T follicular helper cell (primary cell): ENCODE data around the gene METTL13.

Source experiments
- DNase-seq: peaks from one replicate; pipeline ENCODE4 v3.0.0-alpha.2; 2020; ENCODE audit warnings: low read depth
- total RNA-seq, 2 experiments: gene quantifications; one replicate each; lab custom pipeline; 2026; lab: John Stamatoyannopoulos, UW

The METTL13 gene, protein sequence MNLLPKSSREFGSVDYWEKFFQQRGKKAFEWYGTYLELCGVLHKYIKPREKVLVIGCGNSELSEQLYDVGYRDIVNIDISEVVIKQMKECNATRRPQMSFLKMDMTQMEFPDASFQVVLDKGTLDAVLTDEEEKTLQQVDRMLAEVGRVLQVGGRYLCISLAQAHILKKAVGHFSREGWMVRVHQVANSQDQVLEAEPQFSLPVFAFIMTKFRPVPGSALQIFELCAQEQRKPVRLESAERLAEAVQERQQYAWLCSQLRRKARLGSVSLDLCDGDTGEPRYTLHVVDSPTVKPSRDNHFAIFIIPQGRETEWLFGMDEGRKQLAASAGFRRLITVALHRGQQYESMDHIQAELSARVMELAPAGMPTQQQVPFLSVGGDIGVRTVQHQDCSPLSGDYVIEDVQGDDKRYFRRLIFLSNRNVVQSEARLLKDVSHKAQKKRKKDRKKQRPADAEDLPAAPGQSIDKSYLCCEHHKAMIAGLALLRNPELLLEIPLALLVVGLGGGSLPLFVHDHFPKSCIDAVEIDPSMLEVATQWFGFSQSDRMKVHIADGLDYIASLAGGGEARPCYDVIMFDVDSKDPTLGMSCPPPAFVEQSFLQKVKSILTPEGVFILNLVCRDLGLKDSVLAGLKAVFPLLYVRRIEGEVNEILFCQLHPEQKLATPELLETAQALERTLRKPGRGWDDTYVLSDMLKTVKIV
- 54.1 to 86.1 reads per million in 2 experiments for total RNA-seq

DNA sequence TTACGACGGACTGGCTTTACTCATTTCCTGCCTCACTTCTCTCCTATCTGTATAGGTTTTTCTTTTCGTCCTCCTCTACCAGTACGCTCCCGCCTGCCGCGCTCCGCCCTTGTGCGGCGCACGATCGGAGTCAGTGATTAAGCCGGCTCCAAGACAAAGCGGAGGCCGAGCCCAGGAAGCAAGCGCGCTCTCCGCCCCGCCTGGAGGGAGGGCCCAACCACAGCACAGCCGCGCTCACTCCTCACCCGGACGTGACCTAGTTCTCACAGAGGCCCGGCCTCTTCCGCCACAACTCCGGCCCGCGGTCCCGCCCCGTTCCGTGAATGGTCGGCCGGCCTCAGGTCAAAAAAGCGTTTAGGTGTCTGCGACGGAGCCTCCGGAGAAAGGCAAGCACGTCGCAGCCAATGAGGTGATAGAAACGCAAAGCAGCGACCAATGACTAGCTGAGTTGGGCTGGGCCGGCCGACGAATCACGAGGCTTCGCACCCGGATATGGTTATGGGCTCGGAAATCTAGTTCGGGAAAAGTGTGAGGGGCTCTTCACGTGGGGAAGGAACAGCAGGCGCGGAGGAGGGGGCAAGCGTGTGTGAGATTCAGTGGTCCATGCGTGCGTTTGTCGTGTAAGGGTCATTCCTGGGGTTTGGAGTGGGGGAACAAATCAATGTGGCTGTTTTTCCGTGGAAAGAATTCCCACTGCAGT, at the start of gene METTL13:
TSS of gene METTL13 (plus strand) at position 485 of the 700 bp plus-strand sequence. CDS start 308 bp downstream, outside the sequence.
- DNase-seq: peak; percentile 98

DNA sequence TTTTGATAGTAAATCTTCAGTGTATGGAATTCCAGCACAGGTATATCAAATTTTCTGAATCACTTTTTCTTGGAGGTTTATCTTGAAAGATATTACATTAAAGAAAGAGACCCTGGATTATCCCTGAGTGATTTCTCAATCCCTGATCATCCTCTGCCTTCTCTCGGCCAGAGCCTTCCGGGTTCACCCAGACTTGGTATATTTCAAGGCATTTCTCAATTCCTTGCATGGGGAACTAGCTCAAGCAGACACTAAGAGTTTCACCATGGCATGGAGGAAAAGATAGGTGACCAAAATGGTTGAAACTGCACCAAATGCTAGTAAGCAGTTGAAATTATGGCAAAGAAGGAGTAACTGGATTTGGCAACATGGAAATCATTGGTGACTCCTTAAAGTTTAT, 45.3 kb upstream of the METTL13 start:
- no peak for DNase-seq

DNA sequence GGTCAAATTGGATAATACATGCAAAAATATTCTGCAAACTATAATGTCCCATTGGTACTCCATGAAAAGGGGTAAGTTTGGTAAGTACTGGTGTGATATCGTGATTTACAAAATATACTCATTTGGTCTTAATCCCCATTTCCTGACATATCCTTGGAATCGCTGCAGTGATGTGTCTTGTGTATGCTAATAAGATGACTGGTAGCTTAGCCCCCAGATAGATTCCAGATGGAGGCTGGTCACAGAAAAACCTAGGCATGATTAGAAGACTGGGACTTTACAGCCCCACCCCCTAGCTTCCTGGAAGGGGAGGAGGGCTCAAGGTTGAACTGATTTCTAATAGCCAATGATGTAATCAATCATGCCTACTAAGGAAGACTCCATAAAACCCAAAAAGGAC, 42.5 kb upstream of the METTL13 start:
- no peak for DNase-seq

DNA sequence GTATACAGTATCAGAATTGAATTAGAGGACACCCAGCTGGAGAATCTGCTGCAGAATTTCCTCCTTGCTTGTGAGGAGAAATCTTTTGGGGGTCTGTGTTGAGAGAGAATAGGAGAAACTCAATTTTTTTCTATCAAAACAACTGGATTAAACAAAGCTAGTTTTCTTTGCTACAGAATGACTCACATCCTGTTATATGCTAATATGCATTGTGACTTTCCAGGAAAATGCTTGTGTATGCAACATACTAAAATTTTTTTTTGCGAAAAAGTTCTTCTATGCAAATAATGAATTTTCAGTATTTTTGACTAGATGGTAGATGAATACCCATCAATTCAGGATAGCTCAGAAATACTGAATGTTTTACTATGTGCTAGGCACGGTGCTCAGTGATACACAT, 41.8 kb upstream of the METTL13 start:
- DNase-seq: no peak

DNA sequence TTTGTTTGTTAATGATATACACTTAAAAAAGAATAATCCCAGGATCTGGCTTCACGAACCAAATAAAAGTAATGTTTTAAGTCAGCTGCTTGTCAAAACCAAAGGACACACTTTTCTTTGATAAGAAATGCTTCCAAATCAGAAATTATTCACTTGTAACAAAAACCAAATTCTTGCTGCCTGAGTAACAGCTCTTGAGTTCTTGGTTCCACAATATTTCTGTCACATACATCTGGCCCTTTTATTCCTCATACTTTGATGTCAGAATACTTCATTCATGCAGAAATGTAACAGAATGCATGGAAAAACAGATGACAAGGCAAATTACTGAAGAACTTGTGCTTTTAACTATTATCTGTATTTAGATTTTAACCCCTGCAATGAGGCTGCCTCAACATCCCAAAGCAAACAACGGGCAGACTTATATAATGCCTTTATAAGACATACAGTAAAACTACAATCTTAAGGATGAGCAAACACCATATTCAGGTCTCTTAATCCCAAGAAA, 41.0 kb upstream of the METTL13 start:
- DNase-seq: no peak

DNA sequence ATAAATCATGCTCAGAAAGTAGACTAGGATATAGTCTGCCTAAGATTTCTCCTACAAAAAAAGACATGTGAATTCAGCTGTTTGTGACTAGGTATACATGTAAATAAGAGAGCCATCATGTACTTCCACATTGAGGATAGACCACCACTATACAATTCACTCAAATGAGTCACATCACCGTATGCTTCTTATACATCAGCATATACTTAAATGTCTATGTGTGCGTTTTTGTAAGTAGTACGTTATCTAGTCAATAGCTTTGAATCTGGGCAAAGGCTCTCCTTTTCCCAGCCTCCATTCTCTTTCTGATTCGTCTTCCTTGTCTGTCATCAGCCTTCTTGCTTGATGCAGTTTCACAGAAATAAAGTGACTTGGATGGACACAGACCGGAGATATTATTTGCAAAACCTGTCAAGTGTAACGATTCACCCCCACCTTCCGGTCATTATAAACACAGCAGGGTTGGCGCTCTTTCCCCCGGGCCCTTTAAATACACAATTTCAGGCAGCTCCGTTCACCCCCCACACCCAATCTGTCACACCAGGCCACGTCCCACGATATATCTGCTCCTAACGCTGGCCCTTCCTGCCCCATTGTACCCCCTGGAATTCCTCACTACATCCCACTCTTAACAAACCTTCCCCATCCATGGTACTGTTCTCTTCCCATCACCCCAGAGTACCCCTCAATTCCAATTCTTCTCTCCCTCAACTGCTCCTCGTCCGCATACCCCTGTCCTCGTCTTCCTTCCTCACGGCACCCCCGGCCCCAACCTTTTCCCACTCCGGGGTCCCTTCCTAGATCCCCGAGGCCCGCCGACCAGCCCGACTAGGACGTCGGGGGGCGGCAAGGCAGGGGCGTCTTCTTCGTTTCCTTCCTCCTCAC, 40.2 kb upstream of the METTL13 start:
- peak; percentile 10 for DNase-seq

DNA sequence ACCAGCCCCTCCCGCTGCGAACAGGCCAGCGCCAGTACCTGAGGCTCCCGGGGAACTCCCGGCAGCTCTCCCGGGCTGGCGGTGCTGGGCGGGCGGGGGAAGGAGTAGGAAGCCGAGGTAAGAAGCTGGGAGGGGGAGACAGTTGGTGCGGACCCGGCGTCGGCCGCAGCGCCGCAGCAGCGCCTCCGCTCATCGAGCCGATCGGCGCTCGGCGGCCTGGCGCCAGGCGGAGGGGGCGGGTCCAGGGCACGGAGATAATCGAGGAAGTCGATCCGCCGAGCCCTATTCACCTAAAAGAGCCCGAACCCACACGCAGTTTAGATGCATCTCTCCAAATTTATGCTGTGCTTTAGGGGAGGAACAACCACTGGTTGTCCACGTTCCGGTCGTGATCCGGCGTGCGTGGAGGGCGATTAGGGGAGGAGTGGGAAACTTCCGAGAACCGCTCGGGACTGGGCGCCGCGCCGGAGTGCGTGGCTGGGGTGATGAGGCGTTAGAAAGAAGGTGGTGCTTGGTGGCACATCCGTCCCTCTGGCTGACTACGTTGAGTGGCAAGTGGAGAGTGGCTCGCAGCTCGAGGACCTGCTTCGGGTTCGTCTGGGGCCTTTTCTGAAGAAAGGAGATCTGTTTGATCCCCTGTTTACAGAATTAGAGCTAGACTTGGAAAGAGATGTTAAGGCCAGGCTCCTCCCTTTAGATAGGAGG, 39.4 kb upstream of the METTL13 start, which contains the start of gene VAMP4:
TSS of gene VAMP4 (minus strand) at position 194 of the 705 bp plus-strand sequence. CDS start 3,651 bp downstream, outside the sequence.
- DNase-seq: peak; percentile 76

DNA sequence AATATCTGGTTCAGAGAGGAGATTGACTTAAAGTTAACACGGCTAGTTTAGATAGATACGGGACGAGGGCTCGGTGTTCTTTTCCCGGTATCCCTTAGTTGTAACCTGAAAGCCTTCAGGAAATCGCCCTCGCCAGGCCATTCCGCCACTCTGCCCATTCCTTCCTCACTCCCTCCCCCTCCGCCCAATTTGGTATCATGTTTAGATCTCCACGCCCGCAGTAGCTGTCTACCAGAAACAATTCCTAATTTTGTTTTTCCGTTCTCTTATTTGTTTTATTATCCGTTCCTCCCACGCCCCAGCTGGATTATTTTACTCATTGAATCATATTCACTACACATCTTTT, 38.9 kb upstream of the METTL13 start:
- DNase-seq: no peak

DNA sequence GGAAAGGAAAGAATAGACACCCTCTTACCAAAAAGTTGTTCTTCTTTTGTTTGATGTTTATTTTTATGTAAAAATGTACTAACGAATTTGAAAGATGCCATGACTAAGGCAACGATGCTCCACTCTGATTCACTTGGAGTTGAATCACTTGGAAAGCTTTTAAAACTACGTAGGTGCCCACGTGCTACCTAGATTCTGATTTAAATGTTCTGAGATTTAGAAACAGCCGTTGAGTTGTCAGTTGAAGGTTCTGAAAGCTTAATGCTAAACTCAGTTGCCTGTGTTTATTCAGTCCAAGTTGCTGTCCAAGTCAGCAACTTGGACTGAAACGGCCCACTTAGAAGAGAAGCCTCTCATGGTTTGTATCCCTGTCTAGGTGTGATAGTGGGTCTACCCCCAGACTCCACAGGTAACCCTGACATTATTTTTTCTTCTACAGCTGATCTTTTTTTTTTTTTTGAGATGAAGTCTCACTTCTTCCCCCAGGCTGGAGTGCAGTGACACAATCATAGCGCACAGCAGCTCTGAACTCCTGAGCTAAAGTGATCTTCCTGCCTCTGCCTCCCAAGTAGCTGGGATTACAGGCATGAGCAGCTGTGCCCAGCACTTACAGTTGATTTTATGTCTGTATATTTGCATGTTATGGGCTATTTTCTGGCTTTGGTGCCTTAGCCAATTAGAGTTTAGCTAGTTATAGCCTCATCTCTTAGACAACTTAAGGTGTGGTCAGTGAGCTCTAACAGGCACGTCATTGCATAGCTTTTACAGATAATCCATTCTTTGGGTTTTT, 38.2 kb upstream of the METTL13 start:
- DNase-seq: no peak

DNA sequence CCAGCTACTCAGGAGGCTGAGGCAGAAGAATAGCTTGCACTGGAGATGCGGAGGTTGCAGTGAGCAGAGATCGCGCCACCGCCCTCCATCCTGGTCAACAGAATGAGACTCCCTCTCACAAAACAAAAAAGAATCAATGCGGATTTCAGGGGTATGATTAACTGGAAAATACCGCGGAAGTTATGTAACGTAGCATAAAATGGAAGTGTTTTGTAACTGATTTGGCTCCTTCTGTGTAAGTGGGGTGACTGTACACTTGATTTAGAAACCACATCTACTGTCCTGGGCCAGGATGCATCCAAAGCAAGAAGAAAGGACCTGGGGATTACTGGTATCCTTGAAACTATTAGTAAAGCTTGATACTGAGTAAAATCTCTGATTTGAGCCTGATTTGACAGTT, 36.5 kb upstream of the METTL13 start:
- DNase-seq: no peak

DNA sequence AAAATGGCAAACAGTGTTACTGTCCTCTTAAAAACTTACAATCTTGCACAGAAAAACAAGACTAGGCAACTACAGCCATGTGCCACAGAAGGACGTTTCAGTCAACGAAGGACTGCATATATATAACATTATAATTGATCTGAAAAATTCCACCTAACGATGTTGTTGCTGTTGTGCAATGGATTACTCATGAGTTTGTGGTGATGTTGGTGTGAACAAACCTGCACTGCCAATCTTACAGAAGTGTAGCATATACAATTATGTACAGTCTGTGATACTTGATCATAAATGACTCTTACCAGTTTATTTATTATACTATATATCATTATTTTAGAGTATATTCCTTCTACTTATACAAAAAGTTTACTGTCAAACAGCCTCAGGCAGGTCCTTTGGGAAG, 32.8 kb upstream of the METTL13 start:
- DNase-seq: no peak

DNA sequence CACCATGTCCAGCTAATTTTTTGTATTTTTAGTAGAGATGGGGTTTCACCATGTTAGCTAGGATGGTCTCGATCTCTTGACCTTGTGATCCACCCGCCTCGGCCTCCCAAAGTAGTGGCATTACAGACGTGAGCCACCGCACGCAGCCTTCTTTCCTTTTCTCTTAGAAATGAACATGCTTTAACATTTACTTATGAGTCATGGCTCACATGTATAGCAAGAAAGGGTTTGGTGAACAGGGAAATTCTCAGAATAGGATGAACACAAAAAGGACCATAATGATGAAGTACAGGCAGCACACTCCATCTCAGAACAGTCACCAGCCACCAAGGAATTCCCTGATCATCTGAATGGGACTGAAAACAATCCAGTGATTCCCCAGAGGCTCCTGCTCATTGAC, 30.2 kb upstream of the METTL13 start:
- no peak for DNase-seq

DNA sequence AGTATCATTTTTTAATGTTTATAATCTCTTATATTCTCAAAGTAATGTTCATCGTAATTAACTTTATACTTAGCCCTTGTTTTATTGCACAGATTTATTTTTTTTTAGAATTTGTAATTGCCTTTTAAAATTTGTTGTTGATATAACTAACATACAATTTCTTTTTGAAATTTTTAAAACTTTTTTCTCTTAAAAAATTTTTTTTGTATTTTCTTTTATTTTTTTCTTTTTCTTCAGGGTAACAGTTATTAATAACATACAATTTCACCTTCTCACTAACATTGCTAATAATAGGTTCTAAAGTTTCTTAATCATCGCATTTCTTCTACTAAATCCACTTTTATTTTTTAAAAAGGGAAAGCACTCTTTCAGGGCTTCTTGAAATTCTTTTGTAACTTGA, 28.3 kb upstream of the METTL13 start:
- no peak for DNase-seq

DNA sequence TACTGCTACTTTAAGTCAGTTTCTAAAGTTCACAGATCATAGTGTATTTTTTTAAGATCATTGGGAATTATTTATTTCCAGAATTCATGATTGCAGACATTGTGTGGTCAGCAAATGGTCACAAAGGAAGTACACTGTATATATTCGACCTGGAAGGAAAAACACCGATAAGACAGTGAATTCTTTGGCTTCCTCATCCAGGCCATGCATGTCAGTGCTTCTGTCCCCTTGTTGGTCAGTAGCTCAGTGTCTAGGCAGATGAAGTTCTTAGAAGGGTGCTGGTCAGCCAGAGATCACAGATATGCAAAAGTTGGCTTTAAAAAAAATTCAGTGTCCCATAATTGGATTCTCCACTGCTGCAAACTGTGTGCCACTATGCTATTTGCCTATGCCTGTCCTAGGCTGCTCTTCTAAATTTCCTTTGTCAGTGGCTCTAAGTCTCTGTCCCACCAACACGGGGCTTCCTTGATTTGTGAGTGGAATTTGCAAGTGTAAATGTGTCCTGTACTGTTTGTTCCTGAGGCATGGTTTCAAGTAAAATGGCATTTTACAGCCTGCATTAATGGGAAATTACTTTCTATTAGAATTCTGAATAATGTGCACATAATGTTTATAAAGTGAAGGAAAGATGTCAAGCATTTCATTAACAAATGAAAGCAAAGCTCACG, 27.6 kb upstream of the METTL13 start:
- DNase-seq: no peak

DNA sequence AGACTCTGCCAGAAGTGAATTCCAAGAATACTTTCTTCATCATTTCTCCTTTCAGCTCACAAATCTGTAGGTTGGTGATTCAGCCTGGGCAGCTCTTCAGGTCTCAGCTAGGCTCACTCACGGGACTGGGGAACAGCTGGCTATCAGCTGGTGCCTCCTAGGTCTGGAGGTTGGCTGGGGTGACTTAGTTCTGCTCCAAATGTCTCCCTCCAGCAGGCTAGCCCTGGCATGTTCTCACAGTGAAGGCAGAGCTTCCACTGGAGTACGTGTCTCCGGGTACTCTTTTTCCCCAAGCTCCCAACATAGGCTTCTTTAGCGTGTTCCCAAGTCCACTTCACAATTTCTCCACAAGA, 27.1 kb upstream of the METTL13 start:
- DNase-seq: no peak

DNA sequence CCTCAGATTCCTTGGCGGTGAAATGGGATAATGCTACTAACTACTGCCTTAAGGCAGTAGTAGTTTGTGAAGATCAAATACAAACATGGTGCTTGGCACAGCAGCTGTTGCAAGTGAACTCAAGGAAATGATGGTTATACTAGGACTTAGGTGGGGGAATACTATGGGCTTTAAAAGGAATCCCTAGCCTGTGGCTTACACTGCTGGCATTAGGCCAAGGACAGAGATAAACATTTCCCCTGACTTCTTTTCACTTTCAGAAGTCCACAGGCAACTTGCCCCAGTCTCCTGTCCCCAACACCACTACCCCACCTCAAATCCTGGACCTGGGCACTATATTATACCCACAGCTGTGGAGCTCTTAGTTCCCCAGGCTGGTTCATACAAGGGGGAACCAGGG, 26.5 kb upstream of the METTL13 start:
- DNase-seq: no peak

DNA sequence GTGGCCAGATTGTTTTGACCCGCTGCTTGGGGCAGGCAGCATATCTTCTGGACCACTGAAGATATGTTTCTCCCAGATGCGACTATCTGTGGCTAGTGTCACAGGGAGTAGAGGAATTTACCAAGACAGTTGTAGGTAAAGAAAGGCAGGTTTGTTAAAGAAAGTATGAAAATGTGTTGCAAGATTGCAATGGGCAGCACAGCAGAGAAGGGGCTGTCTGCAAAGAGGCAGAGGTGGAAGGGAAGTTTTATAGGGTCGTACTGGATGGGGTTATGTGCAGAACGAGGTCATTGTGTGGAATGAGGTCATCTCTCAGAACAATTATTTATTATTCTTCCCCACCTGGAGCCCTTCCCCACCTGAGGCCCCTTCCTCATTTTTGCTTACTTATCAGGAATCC, 24.6 kb upstream of the METTL13 start:
- DNase-seq: no peak

DNA sequence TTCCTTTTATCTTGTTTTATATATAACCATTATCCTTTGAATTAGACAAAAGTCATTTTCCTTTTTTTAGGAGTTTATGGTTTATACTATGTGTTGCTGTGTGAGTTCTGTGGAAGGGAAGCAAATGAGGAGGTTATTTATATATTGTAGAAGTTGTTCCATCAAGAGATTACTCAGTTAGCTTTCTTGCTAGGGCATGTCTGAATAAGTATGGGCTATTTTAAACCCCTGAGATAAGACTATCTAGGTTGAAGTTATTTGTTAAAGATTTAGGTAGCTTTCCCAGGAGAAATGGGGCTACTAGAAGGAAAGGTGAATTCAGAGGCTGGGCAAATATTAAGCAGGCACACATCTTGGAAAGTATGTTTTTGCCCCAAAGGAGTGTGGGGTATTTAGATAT, 23.4 kb upstream of the METTL13 start:
- DNase-seq: no peak

DNA sequence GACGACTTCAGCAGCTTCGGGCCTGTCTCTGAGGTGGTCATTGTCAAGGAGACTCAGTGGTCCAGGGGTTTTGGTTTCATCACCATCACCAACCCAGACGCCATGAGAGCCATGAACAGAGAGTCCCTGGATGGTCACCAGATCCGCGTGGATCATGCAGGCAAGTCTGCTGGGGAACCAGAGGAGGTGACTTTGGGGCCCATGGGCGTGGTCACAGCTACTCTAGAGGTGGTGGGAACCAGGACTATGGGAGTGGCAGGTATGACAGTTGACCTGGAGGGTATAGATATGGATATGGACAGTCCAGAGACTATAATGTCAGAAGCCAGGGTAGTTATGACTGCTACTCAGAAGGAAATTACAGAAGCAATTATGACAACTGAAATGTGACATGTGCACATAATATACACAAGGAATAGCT, 19.3 kb upstream of the METTL13 start:
- DNase-seq: no peak

DNA sequence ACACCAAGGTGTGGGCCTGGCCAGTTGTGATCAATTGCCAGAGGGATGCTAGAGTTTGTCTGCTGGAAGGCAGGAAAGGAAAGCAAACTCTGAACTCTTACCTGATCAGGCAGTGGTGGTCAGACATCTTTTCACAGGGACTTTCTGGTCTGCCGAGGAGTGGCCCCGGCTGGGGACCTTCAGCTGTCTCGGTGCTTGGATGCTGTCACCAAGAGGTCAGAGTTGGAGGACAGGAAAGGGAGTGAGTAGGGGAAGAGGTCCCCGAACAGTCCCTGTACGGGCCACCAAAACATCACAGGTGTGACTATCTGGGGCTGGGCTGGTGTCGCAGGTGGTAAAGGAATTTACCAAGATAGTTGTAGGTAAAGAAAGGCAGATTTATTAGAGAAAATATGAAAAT, 17.7 kb upstream of the METTL13 start:
- DNase-seq: no peak
